Uterus (tissue), 4 donors: ENCODE results near the gene HSD17B4. TPM values are rescaled to one million over a fixed set of nuclear protein-coding genes. Genes with fewer than 3 reads are reported as not detected.

Experiments used
- DNase-seq, 2 donors: peaks; one replicate each; pipeline ENCODE4 v3.0.0-alpha.2; 2019 to 2020
- H3K27ac ChIP-seq, 2 donors: fragments of 200-600 bp; sonication (generic); 1 replicate in 1 of 2; 2 replicates in 1 of 2; pipeline ENCODE4 v1.5.1; 2016 to 2018
- H3K27me3 ChIP-seq, 2 donors: fragments of 200-600 bp; sonication (generic); one replicate each; pipeline ENCODE4 v1.5.1; 2018 to 2019; ENCODE audit warnings: control low read depth in 1 of 2
- H3K36me3 ChIP-seq, 2 donors: fragments of 200-600 bp; sonication (generic); one replicate each; pipeline ENCODE4 v1.5.1; 2019; ENCODE audit warnings: control low read depth in 1 of 2
- H3K4me1 ChIP-seq, 2 donors: fragments of 200-600 bp; sonication (generic); one replicate each; pipeline ENCODE4 v1.5.1; 2018 to 2019; ENCODE audit warnings: control low read depth in 1 of 2
- H3K4me3 ChIP-seq, 2 donors: fragments of 200-600 bp; sonication (generic); 1 replicate in 1 of 2; 2 replicates in 1 of 2; pipeline ENCODE4 v1.5.1; 2018 to 2019; ENCODE audit warnings: mild to moderate bottlenecking in 1 of 2
- H3K9me3 ChIP-seq, 2 donors: fragments of 200-600 bp; sonication (generic); one replicate each; pipeline ENCODE4 v1.5.1; 2019; ENCODE audit warnings: control low read depth in 1 of 2
- POLR2A ChIP-seq, 2 donors: fragments of 450-650 bp; IDR thresholded peaks; one replicate each; pipeline ENCODE4 v1.6.1; 2016; ENCODE audit warnings: antibody characterized with exemption in 2 of 2, mild to moderate bottlenecking in 1 of 2, moderate library complexity in 1 of 2
- intact Hi-C: fragments of 100-400 bp; cut with DNase I; formaldehyde crosslinking; loops from one replicate; pipeline ENCODE4 v1.15.1; 2023; ENCODE audit warnings: low total_unique reads
- small RNA-seq: library from RNA; depleted of rRNA; stranded (forward); fragments of <200 nt; gene quantifications from one replicate; pipeline ENCODE3, GENCODE V24; 2016
- total RNA-seq, 4 donors: library from RNA; depleted of rRNA in 3 of 4; stranded (reverse); fragments of >200 nt in 3 of 4; gene quantifications; one replicate each; pipeline versions ENCODE4 v1.1.0 to v1.2.4, GENCODE V29; 2014 to 2023
- TF ChIP-seq, protein P1 (sequence below), 4 experiments: fragments of 200-600 bp in 2 of 4; fragments of 450-650 bp in 2 of 4; sonication (generic) in 2 of 4; IDR thresholded peaks; one replicate each; pipeline ENCODE4 v1.5.1; 2016 to 2019; ENCODE audit warnings: antibody characterized with exemption in 4 of 4, mild to moderate bottlenecking in 2 of 4, moderate library complexity in 1 of 4
- donor health status: DM: yes; HTN: yes; CAD: no.

Gene HSD17B4
- total RNA-seq, 4 donors from 2014 or later = 93.8 to 167 (median 150) TPM

DNA sequence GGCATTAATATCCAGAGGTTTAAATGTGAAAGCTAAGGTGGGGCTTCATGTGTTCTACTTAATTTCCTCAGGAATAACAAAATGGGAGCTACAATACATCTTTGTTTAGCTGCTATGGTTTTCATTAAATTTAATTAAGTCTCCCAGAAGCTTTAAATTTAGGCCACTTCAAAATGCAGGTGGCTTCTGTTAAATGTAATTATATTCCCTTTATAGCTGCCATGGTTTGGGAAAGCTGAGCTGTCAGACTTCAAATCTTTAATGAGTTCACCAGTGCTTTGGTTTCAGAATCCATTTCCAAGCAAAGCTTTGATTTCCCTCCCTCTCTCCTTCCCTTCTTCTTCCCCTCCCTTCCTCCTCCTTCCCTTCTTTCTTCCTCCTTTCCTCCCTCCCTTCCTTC lies 118.6 kb downstream of the HSD17B4 start:
- Histone ChIP-seq H3K4me1 (no peaks in the 10 kb centered on the region), H3K4me3 (no peak overlapping the region), H3K36me3 (no peaks in the 10 kb centered on the region), H3K9me3 (no peaks in the 10 kb centered on the region), H3K27me3 (no peaks in the 10 kb centered on the region), H3K27ac (no peak overlapping the region)
- no peak for DNase-seq
- TF ChIP-seq, protein P1, sequence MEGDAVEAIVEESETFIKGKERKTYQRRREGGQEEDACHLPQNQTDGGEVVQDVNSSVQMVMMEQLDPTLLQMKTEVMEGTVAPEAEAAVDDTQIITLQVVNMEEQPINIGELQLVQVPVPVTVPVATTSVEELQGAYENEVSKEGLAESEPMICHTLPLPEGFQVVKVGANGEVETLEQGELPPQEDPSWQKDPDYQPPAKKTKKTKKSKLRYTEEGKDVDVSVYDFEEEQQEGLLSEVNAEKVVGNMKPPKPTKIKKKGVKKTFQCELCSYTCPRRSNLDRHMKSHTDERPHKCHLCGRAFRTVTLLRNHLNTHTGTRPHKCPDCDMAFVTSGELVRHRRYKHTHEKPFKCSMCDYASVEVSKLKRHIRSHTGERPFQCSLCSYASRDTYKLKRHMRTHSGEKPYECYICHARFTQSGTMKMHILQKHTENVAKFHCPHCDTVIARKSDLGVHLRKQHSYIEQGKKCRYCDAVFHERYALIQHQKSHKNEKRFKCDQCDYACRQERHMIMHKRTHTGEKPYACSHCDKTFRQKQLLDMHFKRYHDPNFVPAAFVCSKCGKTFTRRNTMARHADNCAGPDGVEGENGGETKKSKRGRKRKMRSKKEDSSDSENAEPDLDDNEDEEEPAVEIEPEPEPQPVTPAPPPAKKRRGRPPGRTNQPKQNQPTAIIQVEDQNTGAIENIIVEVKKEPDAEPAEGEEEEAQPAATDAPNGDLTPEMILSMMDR (IDR thresholded peaks at IDR 0.05) = no peak
- no peak for TF ChIP-seq POLR2A (IDR thresholded peaks at IDR 0.05)
- intact Hi-C loops = no loop called here

DNA sequence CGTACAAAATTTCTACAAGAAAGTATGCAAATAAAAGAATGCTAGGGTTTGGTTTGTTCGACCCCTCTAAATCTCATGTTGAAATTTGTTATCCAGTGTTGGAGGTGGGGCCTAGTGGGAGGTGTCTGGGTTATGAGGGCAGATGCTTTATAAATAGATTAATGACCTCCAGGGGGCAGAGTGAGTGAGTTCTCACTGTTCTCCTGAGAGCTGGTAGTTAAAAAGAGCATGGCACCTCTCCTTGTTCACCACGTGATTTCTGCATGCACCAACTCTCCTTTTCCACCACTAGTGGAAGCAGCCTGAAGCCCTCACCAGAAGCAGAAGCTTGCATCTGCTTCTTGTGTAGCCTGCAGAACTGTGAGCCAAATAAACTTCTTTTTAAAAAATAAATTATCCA lies 126.6 kb downstream of the HSD17B4 start:
- Histone ChIP-seq H3K4me3 (no peak overlapping the region), H3K27ac (no peak overlapping the region), H3K36me3 (no peaks in the 10 kb centered on the region), H3K9me3 (no peaks in the 10 kb centered on the region), H3K4me1 (no peaks in the 10 kb centered on the region), H3K27me3 (no peaks in the 10 kb centered on the region)
- intact Hi-C loops = no loop called here
- DNase-seq = no peak
- TF ChIP-seq POLR2A (IDR thresholded peaks at IDR 0.05) = no peak
- TF ChIP-seq, protein P1 (IDR thresholded peaks at IDR 0.05) = no peak

DNA sequence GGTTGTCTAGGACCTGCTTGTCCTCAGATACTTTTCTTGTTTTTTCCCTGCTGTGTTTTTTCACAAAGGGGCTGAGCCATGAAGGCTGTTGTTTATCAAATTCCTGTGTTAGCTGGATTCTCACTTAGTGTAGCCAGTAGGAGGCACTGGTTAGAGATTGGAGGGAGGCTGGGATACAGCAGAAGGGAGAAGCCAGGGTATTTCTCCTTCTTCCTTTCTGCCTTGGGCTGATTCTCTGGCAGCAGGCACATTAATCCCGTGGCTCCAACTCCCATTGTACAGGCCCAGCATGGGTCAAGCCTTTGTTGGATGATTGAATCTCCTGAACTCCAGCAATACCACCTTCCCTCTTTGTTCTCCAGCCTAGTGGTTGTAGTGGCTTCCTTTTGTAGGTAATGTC lies 130.7 kb downstream of the HSD17B4 start:
- TF ChIP-seq, protein P1 (IDR thresholded peaks at IDR 0.05) = no peak
- no peak for TF ChIP-seq POLR2A (IDR thresholded peaks at IDR 0.05)
- Histone ChIP-seq H3K27ac (no peak overlapping the region), H3K9me3 (no peaks in the 10 kb centered on the region), H3K36me3 (no peaks in the 10 kb centered on the region), H3K27me3 (no peaks in the 10 kb centered on the region), H3K4me1 (no peaks in the 10 kb centered on the region), H3K4me3 (no peak overlapping the region)
- intact Hi-C loops = no loop called here
- DNase-seq = no peak

DNA sequence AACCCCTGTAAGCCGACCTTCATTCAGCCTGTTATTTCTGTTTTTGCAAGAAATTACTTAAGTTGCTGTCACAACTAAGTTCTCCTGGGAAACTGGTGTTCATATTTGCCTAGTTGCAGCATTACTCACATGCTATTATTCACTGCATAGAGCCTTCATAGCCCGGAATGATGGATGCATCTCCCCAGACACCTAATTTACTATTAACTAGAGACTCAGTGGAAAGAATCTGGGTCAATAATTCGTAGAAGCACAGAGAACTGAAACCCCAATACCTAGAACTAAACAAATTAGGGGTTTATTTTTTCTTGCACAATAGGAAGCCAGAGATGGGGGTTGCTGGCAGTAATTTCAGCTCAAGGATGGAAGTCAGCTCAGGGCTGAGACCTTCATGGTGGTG lies 131.4 kb downstream of the HSD17B4 start:
- intact Hi-C loops = no loop called here
- no peak overlapping the region for H3K4me3 ChIP-seq
- H3K36me3 ChIP-seq = no peaks in the 10 kb centered on the region
- no peaks in the 10 kb centered on the region for H3K9me3 ChIP-seq
- no peak for TF ChIP-seq POLR2A (IDR thresholded peaks at IDR 0.05)
- TF ChIP-seq, protein P1 (IDR thresholded peaks at IDR 0.05) = no peak
- H3K27me3 ChIP-seq = no peaks in the 10 kb centered on the region
- no peak overlapping the region for H3K27ac ChIP-seq
- H3K4me1 ChIP-seq = no peaks in the 10 kb centered on the region
- no peak for DNase-seq

Small RNA genes within 50 kb of the gene (small RNA-seq; reads per million reads assigned to genes)
- gene RNA5SP190 = not detected

Other genes starting within 250 kb of the HSD17B4 start
- 10 to 100 TPM in 3 of 4 donors, 1 to 10 TPM in 1; 2.0 to 42.7 (median 15.5) TPM for gene TNFAIP8, start 96.5 kb upstream of the HSD17B4 start, total RNA-seq
- not detected for gene FAM170A, start 177.1 kb downstream of the HSD17B4 start, total RNA-seq